Fibroblast of skin of left biceps (primary cell): Measurements from ENCODE around the gene TSHZ2.
A peak's percentile ranks its signal among the peaks of the same experiment; 100 is the strongest.

Source experiments
- DNase-seq, 2 experiments: peaks; one replicate each; pipeline ENCODE4 v3.0.0-alpha.2; 2013; ENCODE audit warnings: low read depth in 2 of 2

Gene TSHZ2

GRCh38 chr20:53162251-53162835 is 190.2 kb downstream of the TSHZ2 start:
- peak in 1 of 2 experiments; percentile 24 for DNase-seq

- DNase-seq = peak; percentile 31 to 32
Measured at GRCh38 chr20:53163486-53163885, 191.3 kb downstream of the TSHZ2 start.

GRCh38 chr20:53164072-53164471 is 191.9 kb downstream of the TSHZ2 start:
- no peak for DNase-seq

GRCh38 chr20:53165452-53165851 is 193.3 kb downstream of the TSHZ2 start:
- no peak for DNase-seq

- DNase-seq = no peak
Measured at GRCh38 chr20:53168491-53168890, 196.3 kb downstream of the TSHZ2 start.

- DNase-seq = no peak
Measured at GRCh38 chr20:53170196-53170595, 198.0 kb downstream of the TSHZ2 start.

DNA sequence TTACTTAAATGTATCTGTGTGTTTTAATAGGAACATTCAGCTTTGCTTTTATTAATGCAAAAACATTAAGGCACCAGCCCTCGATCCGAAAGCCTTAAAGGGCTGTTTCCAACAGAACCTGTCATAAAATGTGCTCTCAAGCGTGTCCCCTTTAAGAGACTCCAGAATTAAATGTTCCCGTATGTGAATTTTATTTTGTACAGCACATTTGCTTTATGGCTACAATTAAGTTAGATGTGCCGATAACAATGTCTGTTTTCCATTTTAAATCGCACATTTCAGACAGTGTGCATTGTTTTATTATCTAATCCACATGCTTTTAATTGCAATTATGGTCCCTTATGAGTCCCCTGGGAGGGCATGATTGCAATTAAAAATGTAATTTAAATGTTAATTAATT is 198.9 kb downstream of the TSHZ2 start:
- no peak for DNase-seq

- no peak for DNase-seq
Measured at GRCh38 chr20:53174454-53174853, 202.3 kb downstream of the TSHZ2 start.

DNA sequence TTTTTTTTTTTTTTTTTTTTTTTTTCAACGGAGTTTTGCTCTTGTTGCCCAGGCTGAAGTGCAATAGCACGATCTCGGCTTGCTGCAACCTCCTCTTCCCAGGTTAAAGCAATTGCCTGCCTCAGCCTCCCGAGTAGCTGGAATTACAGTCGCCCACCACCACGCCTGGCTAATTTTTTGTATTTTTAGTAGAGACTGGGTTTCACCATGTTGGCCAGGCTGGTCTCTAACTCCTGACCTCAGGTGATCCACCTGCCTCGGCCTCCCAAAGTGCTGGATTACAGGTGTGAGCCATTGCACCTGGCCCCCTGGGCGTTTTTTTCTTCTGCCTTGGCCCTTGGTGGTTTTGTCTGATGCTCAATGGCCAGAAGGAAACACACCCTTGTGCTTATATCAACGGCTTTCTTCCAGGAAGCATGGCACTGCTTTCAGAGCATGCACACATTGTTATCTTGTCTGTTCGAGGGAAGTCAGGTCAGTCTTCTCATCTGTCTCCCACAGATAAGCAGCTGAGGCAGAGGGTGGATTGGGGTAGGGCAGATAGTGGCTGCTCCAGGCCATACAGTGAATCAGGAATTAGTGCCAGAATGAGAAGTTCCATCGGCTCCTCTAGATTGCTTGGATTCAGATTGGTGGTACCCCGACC is 203.1 kb downstream of the TSHZ2 start:
- no peak for DNase-seq

GRCh38 chr20:53176134-53176533 is 204.0 kb downstream of the TSHZ2 start:
- DNase-seq = no peak

DNA sequence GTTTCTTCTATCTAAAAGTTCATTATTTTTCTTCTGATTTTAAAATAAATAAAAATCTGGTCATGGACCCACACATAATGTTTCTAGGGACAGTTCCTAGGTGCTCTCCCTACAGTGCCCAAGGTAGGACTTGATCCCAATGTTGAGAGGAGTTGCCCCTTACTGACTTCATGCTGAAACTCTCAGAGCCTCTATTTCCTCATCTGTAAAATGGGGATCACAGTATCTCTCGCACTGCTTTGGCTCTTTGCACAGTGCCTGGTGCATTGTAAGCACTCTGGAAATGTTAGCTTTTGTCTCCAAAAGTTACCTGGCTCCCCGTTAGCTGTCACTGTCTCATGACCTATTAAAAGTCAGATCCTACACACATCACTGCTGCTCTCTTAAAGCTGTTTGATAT is 205.5 kb downstream of the TSHZ2 start:
- DNase-seq = no peak

DNA sequence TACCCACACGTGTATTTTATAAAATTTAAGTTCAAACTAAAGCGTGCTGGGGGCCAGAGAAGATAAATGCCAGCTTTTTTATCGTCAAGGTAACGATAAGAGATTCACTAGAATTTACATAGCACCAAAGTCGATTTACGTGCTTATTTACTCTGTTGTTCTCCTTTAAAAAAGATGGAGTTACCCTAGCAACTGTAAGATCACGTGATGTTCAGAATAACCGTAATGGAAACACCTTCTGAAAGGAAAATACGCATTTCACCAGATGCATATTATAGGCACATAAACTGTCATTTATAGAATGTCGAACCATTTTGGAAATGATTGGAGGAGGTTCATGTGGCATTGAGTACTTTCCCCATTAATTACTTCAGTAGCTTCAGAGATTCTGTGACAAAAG is 207.6 kb downstream of the TSHZ2 start:
- no peak for DNase-seq

- no peak for DNase-seq
Measured at GRCh38 chr20:53180928-53181362, 208.8 kb downstream of the TSHZ2 start.

GRCh38 chr20:53181866-53182376 is 209.8 kb downstream of the TSHZ2 start:
- DNase-seq = no peak

GRCh38 chr20:53183181-53183580 is 211.0 kb downstream of the TSHZ2 start:
- no peak for DNase-seq

GRCh38 chr20:53186635-53187034 is 214.5 kb downstream of the TSHZ2 start:
- DNase-seq = no peak

DNA sequence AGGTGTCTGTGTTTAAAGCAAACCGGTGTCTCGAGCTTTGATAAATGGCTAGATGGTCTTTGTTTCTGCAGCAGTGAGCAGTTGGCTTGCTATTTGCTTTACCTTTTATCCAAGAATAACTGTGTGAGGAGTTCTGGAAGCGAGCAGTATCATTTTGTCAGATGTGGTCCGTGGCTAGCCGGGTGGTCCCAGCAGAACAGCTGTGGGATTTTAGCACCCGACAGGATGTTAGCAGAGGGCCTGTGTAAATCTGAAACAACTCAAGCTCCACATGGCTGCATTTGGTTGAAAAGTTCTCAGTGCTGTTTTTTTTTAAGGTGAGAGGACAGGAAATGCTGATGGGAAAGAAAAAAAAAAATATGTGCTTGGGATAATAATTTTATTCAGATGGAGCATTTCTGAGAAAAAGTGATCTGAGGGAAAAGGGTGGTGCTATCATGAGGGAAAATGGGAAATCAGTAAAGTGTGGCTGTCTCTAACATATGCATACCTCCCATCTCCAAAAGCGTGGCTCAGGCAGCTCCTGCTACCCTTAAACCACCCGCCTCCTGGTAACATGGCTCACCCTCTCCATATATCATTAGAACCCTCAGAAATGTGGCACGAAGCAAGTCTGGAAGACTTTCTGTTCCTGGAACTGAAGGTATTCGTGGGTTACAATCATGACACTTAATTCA is 215.4 kb downstream of the TSHZ2 start:
- DNase-seq = no peak

DNA sequence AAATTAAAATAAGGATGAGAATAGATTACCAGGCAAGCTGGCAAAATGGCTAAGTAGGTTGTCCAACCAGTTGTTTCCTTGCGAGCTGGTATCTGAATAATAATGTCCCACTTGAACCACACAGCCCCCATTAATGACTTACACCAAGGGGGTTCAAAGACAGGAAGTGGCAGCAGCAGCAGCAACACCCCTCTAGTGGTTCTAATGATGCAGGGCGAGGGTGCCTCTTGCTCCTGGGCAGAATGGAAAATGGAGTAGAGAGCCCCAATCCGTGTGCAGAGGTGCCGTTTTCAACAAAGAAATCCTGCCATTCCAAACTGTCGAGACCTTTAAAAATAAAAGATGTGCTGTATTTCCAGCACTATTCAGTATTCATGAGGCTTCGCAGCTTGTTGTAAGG is 218.1 kb downstream of the TSHZ2 start:
- DNase-seq = no peak

DNA sequence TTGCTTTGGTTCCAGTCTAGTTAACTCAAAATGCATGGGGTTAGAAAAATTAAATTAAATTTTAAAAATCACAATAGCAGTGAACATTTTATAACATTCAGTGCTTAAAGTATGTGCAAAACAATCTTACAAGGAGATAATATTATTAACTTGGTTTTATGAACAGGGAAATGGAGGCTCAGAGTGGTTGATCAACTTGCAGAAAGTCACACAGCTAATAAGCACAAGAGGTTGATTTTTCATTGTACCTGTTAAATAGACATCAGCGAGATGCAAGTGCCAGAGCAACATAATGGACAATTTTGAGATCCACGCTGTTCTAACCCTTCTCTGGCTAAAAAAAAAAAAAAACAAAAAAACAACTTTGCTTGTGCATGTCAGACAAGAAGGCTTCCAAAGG is 219.8 kb downstream of the TSHZ2 start:
- no peak for DNase-seq

DNA sequence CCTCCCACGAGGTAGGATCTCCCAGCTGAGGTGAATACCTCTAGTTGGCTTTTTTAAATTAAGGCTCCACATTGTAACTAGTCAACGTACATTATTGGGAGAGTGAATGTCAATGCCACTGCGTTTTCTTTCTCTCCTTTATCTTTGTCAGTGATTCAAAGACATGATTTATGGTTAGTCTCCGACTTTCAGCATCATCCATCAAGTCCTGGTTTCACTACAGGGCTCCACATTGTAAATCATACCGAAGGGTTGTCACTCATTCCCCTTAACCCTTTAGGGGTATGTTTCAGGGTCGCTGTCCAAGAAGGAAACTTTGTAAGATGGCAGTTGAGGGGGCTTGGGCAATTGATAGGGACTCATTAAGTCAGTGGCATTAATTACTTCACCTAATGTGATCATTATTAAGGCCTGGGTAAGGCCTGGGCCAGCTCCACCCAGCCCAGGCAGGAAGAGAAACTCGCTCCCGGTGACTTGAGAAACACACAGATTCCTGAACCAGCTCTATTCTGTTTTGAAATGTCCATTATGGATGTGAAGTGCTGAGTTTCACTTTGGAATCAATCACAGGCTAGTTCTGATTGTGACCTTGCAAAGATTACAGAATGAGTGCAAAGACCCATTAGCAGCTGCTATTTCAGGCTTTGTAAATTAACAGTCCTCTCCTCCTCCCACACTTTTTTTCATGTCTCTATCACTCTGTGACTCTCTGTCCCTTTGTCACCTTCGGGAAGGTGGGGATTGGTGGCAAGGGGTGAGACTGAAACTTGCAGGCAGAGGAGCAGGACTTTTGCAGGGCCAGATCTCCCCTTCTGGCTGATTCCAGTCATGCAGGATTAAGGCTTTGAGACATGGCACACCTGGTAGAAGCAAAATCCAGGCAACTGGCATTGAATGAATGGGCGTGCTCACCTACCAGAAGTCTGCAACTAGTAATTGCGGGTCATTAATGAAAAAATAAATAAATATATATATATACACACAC is 222.4 kb downstream of the TSHZ2 start:
- DNase-seq = no peak

DNA sequence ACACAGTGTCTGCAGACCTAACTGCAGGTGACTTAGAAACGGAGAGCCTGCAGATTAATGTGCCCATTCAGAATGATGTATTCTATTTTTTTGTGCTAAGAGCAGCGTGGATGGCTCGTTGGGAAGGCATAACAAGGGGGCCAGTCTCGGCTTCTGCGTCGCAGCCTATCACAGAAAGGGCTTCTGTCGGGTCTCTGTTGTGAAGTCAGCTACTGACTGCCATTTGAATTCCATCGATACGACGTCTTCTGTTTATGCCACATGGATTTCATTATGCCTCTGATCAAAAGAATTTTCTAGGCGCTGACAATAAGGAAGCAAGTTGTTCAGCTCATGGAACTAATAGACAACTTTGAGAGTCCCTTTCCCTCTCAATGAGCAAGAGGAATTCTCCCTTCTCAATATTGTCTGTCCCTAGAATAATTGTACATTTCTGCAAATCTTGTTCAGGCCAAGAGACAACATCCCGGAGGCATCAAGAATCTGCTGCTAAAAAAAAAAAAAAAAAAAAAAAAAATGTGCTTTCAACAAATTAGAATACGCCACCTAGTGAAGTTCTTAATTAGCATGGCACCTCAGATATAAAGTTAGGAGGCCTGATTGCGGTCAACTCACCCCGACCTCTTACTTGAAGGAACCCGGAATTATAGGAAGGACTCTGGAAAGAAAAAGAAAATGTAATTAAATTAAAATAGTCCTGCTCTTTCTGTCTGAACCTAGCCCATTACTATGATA is 223.9 kb downstream of the TSHZ2 start:
- DNase-seq = peak; percentile 35 to 42
